SK-N-SH (cell line): ENCODE measurements around the gene MTUS2. TPM values are rescaled to one million over a fixed set of nuclear protein-coding genes. Genes with fewer than 3 reads are reported as not detected.

Source experiments
- CTCF ChIA-PET: fragments of 300-600, 350-600 bp; formaldehyde crosslinking; extraction: SDS; loops from one replicate; lab custom pipeline; 2021; lab: Yijun Ruan, JAX
- POLR2A ChIA-PET: fragments of 350-600 bp; sonication (Branson Sonifier 250); formaldehyde crosslinking; extraction: SDS; loops from one replicate; lab custom pipeline; 2020; ENCODE audit warnings: antibody characterized with exemption, inconsistent platforms; lab: Yijun Ruan, JAX
- DNase-seq: peaks from one replicate; pipeline ENCODE4 v3.0.0; 2012
- H2AFZ ChIP-seq: fragments of 200-600 bp; sonication (generic); 2 replicates; pipeline ENCODE4 v1.8.1; 2016; ENCODE audit warnings: antibody characterized with exemption, mild to moderate bottlenecking, low read depth
- H3F3A ChIP-seq: fragments of 200-600 bp; sonication (generic); replicated peaks from 2 replicates; pipeline ENCODE3; 2016; ENCODE audit warnings: antibody characterized with exemption, mild to moderate bottlenecking; ENCODE audit not compliant: insufficient read depth
- H3K27ac ChIP-seq, 2 experiments: fragments of 200-500 bp in 1 of 2; fragments of 200-600 bp in 1 of 2; sonication (Bioruptor generic) in 1 of 2; sonication (generic), shearing (Covaris generic) in 1 of 2; 2 replicates each; pipeline versions ENCODE4 v1.5.1 to v1.6.1; 2014 to 2016; ENCODE audit warnings: low read depth in 2 of 2, inconsistent platforms in 1 of 2, low read length in 1 of 2, mild to moderate bottlenecking in 1 of 2, mixed read lengths in 1 of 2
- H3K27me3 ChIP-seq: fragments of 200-600 bp; sonication (generic), shearing (Covaris generic); 2 replicates; pipeline ENCODE4 v1.6.1; 2016; ENCODE audit warnings: mixed run types; ENCODE audit not compliant: insufficient read depth
- H3K36me3 ChIP-seq, 2 experiments: fragments of 200-500 bp in 1 of 2; fragments of 200-600 bp in 1 of 2; sonication (Bioruptor generic) in 1 of 2; sonication (generic) in 1 of 2; replicated peaks in 1 of 2; 2 replicates each; pipeline versions ENCODE3 to v1.5.1; 2014 to 2016; ENCODE audit warnings: low read length in 1 of 2, mild to moderate bottlenecking in 1 of 2; ENCODE audit not compliant: insufficient read depth in 2 of 2, control insufficient read depth in 1 of 2
- H3K4me1 ChIP-seq, 2 experiments: fragments of 200-500 bp in 1 of 2; fragments of 200-600 bp in 1 of 2; sonication (Bioruptor generic) in 1 of 2; sonication (generic), shearing (Covaris generic) in 1 of 2; 2 replicates each; pipeline versions ENCODE4 v1.5.1 to v1.6.1; 2014 to 2016; ENCODE audit warnings: low read depth in 1 of 2, low read length in 1 of 2, mixed run types in 1 of 2; ENCODE audit not compliant: insufficient read depth in 2 of 2, control insufficient read depth in 1 of 2
- H3K4me2 ChIP-seq: fragments of 200-600 bp; sonication (generic), shearing (Covaris generic); 2 replicates; pipeline ENCODE4 v1.6.1; 2017; ENCODE audit warnings: mixed run types
- H3K4me3 ChIP-seq, 2 experiments: fragments of 200-500 bp in 1 of 2; fragments of 200-600 bp in 1 of 2; sonication (Bioruptor generic) in 1 of 2; sonication (generic), shearing (Covaris generic) in 1 of 2; 2 replicates each; pipeline versions ENCODE4 v1.5.1 to v1.8.1; 2014 to 2016; ENCODE audit warnings: low read depth in 2 of 2, inconsistent platforms in 1 of 2, low read length in 1 of 2, mild to moderate bottlenecking in 1 of 2, mixed read lengths in 1 of 2, moderate library complexity in 1 of 2
- H3K79me2 ChIP-seq: fragments of 200-600 bp; sonication (generic); 2 replicates; pipeline ENCODE4 v1.8.1; 2017; ENCODE audit warnings: mild to moderate bottlenecking; ENCODE audit not compliant: insufficient read depth
- H3K9ac ChIP-seq: fragments of 200-600 bp; sonication (generic); 2 replicates; pipeline ENCODE4 v1.6.1; 2017; ENCODE audit warnings: mixed run types
- H3K9me2 ChIP-seq: fragments of 200-600 bp; sonication (generic); 2 replicates; pipeline ENCODE4 v1.6.1; 2017; ENCODE audit warnings: mixed run types
- H3K9me3 ChIP-seq: fragments of 200-600 bp; sonication (generic); 2 replicates; pipeline ENCODE4 v1.6.1; 2017; ENCODE audit warnings: mixed run types, mild to moderate bottlenecking, moderate library complexity
- H4K20me1 ChIP-seq: fragments of 200-600 bp; sonication (generic); 2 replicates; pipeline ENCODE4 v1.6.1; 2017; ENCODE audit warnings: mild to moderate bottlenecking, mixed run types; ENCODE audit not compliant: insufficient read depth
- ELF1 ChIP-seq: IDR thresholded peaks from 2 replicates; pipeline ENCODE4 v1.4.0; 2012
- EZH2phosphoT487 ChIP-seq: fragments of 200-600 bp; sonication (generic); IDR thresholded peaks from 2 replicates; pipeline ENCODE4 v1.6.1; 2017; ENCODE audit warnings: low read depth, mixed run types, mild to moderate bottlenecking, antibody characterized with exemption, moderate library complexity, borderline replicate concordance
- JUND ChIP-seq: IDR thresholded peaks from 2 replicates; pipeline ENCODE4 v1.4.0; 2012
- RAD21 ChIP-seq: IDR thresholded peaks from 2 replicates; pipeline ENCODE4 v1.6.1; 2012; ENCODE audit warnings: mild to moderate bottlenecking, low read length
- RCOR1 ChIP-seq: fragments of 150-350 bp; IDR thresholded peaks from 2 replicates; pipeline ENCODE4 v1.6.1; 2017; ENCODE audit warnings: antibody characterized with exemption, low read length
- REST ChIP-seq: IDR thresholded peaks from 2 replicates; pipeline ENCODE4 v1.6.1; 2012; ENCODE audit warnings: mild to moderate bottlenecking, low read depth, low read length, moderate library complexity
- RFX5 ChIP-seq: IDR thresholded peaks from 2 replicates; pipeline ENCODE4 v1.6.1; 2012; ENCODE audit warnings: mild to moderate bottlenecking, improper control_type of control experiment, low read length
- RXRA ChIP-seq: IDR thresholded peaks from 2 replicates; pipeline ENCODE4 v1.4.0; 2012; ENCODE audit warnings: low read depth, mild to moderate bottlenecking, borderline replicate concordance
- SMC3 ChIP-seq: IDR thresholded peaks from 2 replicates; pipeline ENCODE4 v1.6.1; 2012; ENCODE audit warnings: low read depth, low read length, improper control_type of control experiment
- YY1 ChIP-seq: IDR thresholded peaks from 2 replicates; pipeline ENCODE4 v1.4.0; 2012; ENCODE audit warnings: low read depth, mild to moderate bottlenecking
- ZBTB33 ChIP-seq: IDR thresholded peaks from 2 replicates; pipeline ENCODE4 v1.4.0; 2012; ENCODE audit warnings: low read depth, borderline replicate concordance
- WGBS: methylation state at CpG from one replicate; pipeline ENCODE4 v1.1.6; 2017; ENCODE audit warnings: low lambda C conversion rate; 5-methylcytosine and 5-hydroxymethylcytosine counted together
- polyA plus RNA-seq, 3 experiments: library from polyadenylated mRNA; depleted of rRNA; stranded (reverse); fragments of >200 nt; gene quantifications; 2 replicates each; pipeline ENCODE4 v1.2.3, GENCODE V29; 2012
- TF ChIP-seq, protein P1 (sequence below): fragments of 200-600 bp; sonication (generic); IDR thresholded peaks from 2 replicates; pipeline ENCODE4 v1.6.1; 2017; ENCODE audit warnings: antibody characterized with exemption, mild to moderate bottlenecking, moderate library complexity
- TF ChIP-seq, protein P2 (sequence below): IDR thresholded peaks from 2 replicates; pipeline ENCODE4 v1.4.0; 2012; ENCODE audit warnings: low read depth

The MTUS2 gene
- polyA plus RNA-seq, 1 of the 3 experiments (the other 2 are of a cell fraction): 1.7 TPM

DNA sequence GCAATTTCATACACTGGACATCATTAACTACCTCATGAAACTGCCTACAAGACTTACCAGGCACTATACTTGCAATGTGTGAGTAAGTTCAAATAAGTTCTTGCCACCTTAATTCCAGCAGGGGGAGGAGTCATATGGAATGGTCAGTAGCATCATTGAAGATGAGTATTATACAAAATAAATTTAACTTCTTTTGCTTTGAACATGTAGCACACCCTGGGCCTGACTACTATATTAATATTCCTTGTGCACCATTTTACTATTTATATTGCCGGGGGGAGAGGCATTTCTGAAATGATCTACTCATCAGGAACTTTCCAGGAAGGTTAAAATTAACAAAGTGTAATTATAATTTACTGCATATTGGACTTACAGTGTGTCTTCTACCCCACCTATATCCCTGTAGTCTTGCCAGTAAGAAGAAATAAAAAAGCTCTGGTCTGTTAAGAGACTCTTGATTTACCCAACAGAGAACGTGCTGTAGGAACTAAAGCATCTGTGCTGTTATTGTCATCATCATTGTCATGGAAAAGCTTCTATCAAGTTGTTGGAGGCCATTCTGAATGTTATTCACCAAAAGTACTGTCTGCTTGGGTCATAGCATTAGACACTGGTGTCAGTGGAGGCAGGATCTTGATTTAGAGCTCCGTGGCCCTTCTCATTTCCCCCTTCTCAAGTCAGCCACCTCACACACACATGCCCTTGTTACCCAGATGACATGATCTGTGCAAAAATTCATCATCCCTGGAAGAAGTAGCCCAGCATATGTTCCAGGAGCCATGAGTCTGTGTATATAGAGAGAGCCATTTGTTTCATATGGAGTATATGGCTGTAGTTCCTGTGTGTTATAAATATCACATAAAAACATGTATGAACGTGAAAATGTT is 147.1 kb downstream of the MTUS2 start:
- H3K9me3 ChIP-seq: no peaks in the 10 kb centered on the region
- H4K20me1 ChIP-seq: no peaks in the 10 kb centered on the region
- no peaks in the 10 kb centered on the region for H3K79me2 ChIP-seq
- H3K9ac ChIP-seq: no peak overlapping the region
- no peak overlapping the region for H2AFZ ChIP-seq
- no peak overlapping the region for H3K4me3 ChIP-seq
- H3F3A ChIP-seq: no peaks in the 10 kb centered on the region
- H3K4me2 ChIP-seq: no peak overlapping the region
- WGBS: 0% methylated on average over 4 of the region's 4 CpGs
- ChIA-PET POLR2A (no interaction called here), CTCF (no interaction called here)
- no peaks in the 10 kb centered on the region; the same call in 1 of the 2 replicates for H3K27me3 ChIP-seq
- TF ChIP-seq ELF1 (no peak), REST (no peak), YY1 (no peak), JUND (no peak), EZH2phosphoT487 (no peak), RXRA (no peak)
- TF ChIP-seq, protein P1, sequence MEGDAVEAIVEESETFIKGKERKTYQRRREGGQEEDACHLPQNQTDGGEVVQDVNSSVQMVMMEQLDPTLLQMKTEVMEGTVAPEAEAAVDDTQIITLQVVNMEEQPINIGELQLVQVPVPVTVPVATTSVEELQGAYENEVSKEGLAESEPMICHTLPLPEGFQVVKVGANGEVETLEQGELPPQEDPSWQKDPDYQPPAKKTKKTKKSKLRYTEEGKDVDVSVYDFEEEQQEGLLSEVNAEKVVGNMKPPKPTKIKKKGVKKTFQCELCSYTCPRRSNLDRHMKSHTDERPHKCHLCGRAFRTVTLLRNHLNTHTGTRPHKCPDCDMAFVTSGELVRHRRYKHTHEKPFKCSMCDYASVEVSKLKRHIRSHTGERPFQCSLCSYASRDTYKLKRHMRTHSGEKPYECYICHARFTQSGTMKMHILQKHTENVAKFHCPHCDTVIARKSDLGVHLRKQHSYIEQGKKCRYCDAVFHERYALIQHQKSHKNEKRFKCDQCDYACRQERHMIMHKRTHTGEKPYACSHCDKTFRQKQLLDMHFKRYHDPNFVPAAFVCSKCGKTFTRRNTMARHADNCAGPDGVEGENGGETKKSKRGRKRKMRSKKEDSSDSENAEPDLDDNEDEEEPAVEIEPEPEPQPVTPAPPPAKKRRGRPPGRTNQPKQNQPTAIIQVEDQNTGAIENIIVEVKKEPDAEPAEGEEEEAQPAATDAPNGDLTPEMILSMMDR: 0 out of 2 replicates have a peak, but pooled peaks have one; percentile 17
- H3K4me1 ChIP-seq: no peaks in the 10 kb centered on the region
- no peaks in the 10 kb centered on the region for H3K9me2 ChIP-seq
- no peak for DNase-seq
- no peaks in the 10 kb centered on the region for H3K36me3 ChIP-seq
- H3K27ac ChIP-seq: no peak overlapping the region

DNA sequence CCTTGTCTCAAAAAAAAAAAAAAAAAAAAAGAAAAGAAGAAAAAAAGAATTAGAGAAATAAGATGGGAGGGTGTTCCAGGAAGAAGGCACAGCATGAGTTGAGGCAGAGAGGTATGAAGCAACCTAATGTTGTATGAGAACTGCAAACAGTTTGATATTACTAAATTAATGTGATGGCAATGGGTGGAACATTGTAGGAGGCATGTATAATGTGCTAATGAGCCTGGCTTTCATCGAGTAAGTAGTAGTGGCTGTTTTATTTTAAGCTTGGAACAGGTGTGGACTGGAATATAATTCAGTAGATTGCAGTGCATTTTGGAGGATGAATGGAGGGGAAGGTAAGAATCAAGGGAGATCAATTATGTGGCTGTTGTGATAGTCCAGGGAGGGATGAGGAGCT is 156.1 kb downstream of the MTUS2 start:
- H4K20me1 ChIP-seq: no peaks in the 10 kb centered on the region
- H3K4me2 ChIP-seq: no peak overlapping the region
- H3K79me2 ChIP-seq: no peaks in the 10 kb centered on the region
- POLR2A ChIA-PET: no interaction called here
- WGBS: 0% methylated on average over 1 of the region's 1 CpG
- H3K9ac ChIP-seq: no peak overlapping the region
- H3K36me3 ChIP-seq: no peaks in the 10 kb centered on the region
- H2AFZ ChIP-seq: no peak overlapping the region
- peaks cover 6% of the 10 kb centered on the region for H3K27me3 ChIP-seq
- no peaks in the 10 kb centered on the region for H3K9me3 ChIP-seq
- H3F3A ChIP-seq: no peaks in the 10 kb centered on the region
- TF ChIP-seq RCOR1: no peak
- no peak for TF ChIP-seq RXRA
- TF ChIP-seq ZBTB33: no peak
- TF ChIP-seq RAD21: no peak
- TF ChIP-seq, protein P2, sequence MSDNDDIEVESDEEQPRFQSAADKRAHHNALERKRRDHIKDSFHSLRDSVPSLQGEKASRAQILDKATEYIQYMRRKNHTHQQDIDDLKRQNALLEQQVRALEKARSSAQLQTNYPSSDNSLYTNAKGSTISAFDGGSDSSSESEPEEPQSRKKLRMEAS: no peak
- no peak for TF ChIP-seq RFX5
- TF ChIP-seq SMC3: no peak
- no peaks in the 10 kb centered on the region for H3K9me2 ChIP-seq
- no peaks in the 10 kb centered on the region for H3K4me1 ChIP-seq
- CTCF ChIA-PET: no interaction called here
- H3K27ac ChIP-seq: no peak overlapping the region
- DNase-seq: no peak
- H3K4me3 ChIP-seq: no peak overlapping the region
